H1 (cell line): Measurements from ENCODE around the gene RPL6. TPM values are rescaled to one million over a fixed set of nuclear protein-coding genes. Genes with fewer than 3 reads are reported as not detected.

Source experiments
- BACH1 ChIP-seq: IDR thresholded peaks from 2 replicates; pipeline ENCODE4 v1.6.1; 2012; ENCODE audit warnings: low read length, improper control_type of control experiment
- CBX8 ChIP-seq: fragments of 300-800, 300-1000 bp; sonication (generic); IDR thresholded peaks from 2 replicates; pipeline ENCODE4 v1.7.1; 2016; ENCODE audit warnings: low read depth, low read length, borderline replicate concordance
- CHD7 ChIP-seq: fragments of 300-600 bp; sonication (generic); IDR thresholded peaks from 2 replicates; pipeline ENCODE4 v1.7.1; 2012; ENCODE audit warnings: low read length, moderate library complexity, mild to moderate bottlenecking, inconsistent platforms; ENCODE audit not compliant: insufficient replicate concordance
- JUND ChIP-seq: IDR thresholded peaks from 2 replicates; pipeline ENCODE4 v1.6.1; 2011; ENCODE audit warnings: mild to moderate bottlenecking, improper control_type of control experiment, low read length
- NANOG ChIP-seq: IDR thresholded peaks from 2 replicates; pipeline ENCODE4 v1.6.1; 2011; ENCODE audit warnings: low read length, low read depth, mild to moderate bottlenecking, inconsistent platforms; ENCODE audit not compliant: insufficient read depth, poor library complexity, severe bottlenecking
- POLR2A ChIP-seq, 2 experiments: IDR thresholded peaks; 1 replicate in 1 of 2; 2 replicates in 1 of 2; pipeline ENCODE4 v1.6.1; 2011; ENCODE audit warnings: low read depth in 2 of 2, low read length in 2 of 2, mild to moderate bottlenecking in 2 of 2; ENCODE audit errors: control extremely low read depth in 1 of 2
- SIN3A ChIP-seq, 2 experiments: IDR thresholded peaks in 1 of 2; conservative IDR thresholded peaks in 1 of 2; 2 replicates each; pipeline ENCODE4 v1.6.1; 2011 to 2012; ENCODE audit warnings: low read length in 2 of 2, improper control_type of control experiment in 1 of 2, low read depth in 1 of 2, mild to moderate bottlenecking in 1 of 2
- SP4 ChIP-seq: IDR thresholded peaks from 2 replicates; pipeline ENCODE4 v1.6.1; 2012; ENCODE audit warnings: low read length, inconsistent platforms
- SUZ12 ChIP-seq: fragments of 200-600 bp; sonication (generic); IDR thresholded peaks from 2 replicates; pipeline ENCODE4 v1.6.1; 2012; ENCODE audit warnings: mild to moderate bottlenecking, inconsistent platforms, low read length, moderate library complexity, mixed read lengths
- TAF1 ChIP-seq: IDR thresholded peaks from 2 replicates; pipeline ENCODE4 v1.6.1; 2011; ENCODE audit warnings: mild to moderate bottlenecking, low read depth, low read length
- USF2 ChIP-seq: IDR thresholded peaks from 2 replicates; pipeline ENCODE4 v1.6.1; 2011; ENCODE audit warnings: low read length, improper control_type of control experiment
- ZNF274 ChIP-seq: IDR thresholded peaks from 2 replicates; pipeline ENCODE4 v1.7.0; 2012; ENCODE audit warnings: low read length, borderline replicate concordance; ENCODE audit errors: extremely low read depth
- polyA plus RNA-seq, 7 experiments: library from polyadenylated mRNA; depleted of rRNA in 3 of 7; stranded (reverse) in 5 of 7; unstranded in 2 of 7; fragments of >200 nt in 5 of 7; fragments of 200-250 nt in 2 of 7; gene quantifications; 1 replicate in 5 of 7; 2 replicates in 1 of 7; 4 replicates in 1 of 7; pipeline versions ENCODE4 v1.2.1 to v1.2.3, GENCODE V29; 2011 to 2013; ENCODE audit warnings: missing spikeins in 2 of 7, mixed read lengths in 2 of 7
- total RNA-seq: library from RNA; stranded (reverse); fragmentation: NEBNext Ultra II Directional; extraction: Animal tissue kit (Norgen Biotek cat#: 25700); gene quantifications from 2 replicates; pipeline ENCODE4 v1.2.1, GENCODE V29; 2021

Gene RPL6
- total and polyA plus RNA-seq, 2 of the 8 experiments (the other 6 are each of a cell fraction or from before 2014, with no cell fraction given), result 1,073 to 1,643 TPM

GRCh38 chr12:112427760-112428159 lies 18.4 kb upstream of the RPL6 start (continued):
- TF ChIP-seq CHD7, result no peak
- TF ChIP-seq SP4, result no peak
- no peak for TF ChIP-seq JUND
- no peak for TF ChIP-seq SIN3A (conservative IDR thresholded peaks at IDR 0.05 in 1 of 2, IDR thresholded peaks at IDR 0.05 in 1 of 2; ENCODE audit: low read depth in 1 of 2, low read length in 2 of 2)
- TF ChIP-seq NANOG, result no peak
- no peak for TF ChIP-seq BACH1
- no peak for TF ChIP-seq ZNF274
- TF ChIP-seq POLR2A (IDR thresholded peaks at IDR 0.05; ENCODE audit: control extremely low read depth in 1 of 2, low read depth in 2 of 2, low read length in 2 of 2), result no peak
- TF ChIP-seq SUZ12, result no peak
- no peak for TF ChIP-seq USF2
- no peak for TF ChIP-seq CBX8
- no peak for TF ChIP-seq TAF1
